GM18505 (cell line): ENCODE data around the gene GRIFIN.

ENCODE experiments used
- ATAC-seq: cut with Tn5 transposase; IDR thresholded peaks from one replicate; pipeline ENCODE4 v1.9.1; 2021; ENCODE audit not compliant: unreplicated experiment
- POLR2A ChIP-seq: IDR thresholded peaks from 4 replicates; pipeline ENCODE4 v1.6.1; 2011; ENCODE audit warnings: borderline replicate concordance; ENCODE audit not compliant: insufficient read depth, insufficient read length; ENCODE audit errors: extremely low read depth

GRIFIN gene

GRCh38 chr7:2440608-2441245, 35.5 kb downstream of the GRIFIN start:
- ATAC-seq: no peak
- no peak for TF ChIP-seq POLR2A

GRCh38 chr7:2438775-2439174, 37.4 kb downstream of the GRIFIN start:
- ATAC-seq: no peak
- no peak for TF ChIP-seq POLR2A

GRCh38 chr7:2438186-2438585, 38.0 kb downstream of the GRIFIN start:
- no peak for ATAC-seq
- no peak for TF ChIP-seq POLR2A

- TF ChIP-seq POLR2A: no peak
- no peak for ATAC-seq
Measured at GRCh38 chr7:2437537-2438148, 38.6 kb downstream of the GRIFIN start.

- no peak for ATAC-seq
Measured at GRCh38 chr7:2437136-2437535, 39.1 kb downstream of the GRIFIN start.

GRCh38 chr7:2436341-2437104, 39.7 kb downstream of the GRIFIN start:
- no peak for ATAC-seq
- TF ChIP-seq POLR2A: no peak

More at GRCh38 chr7:2437136-2437535, 39.1 kb downstream of the GRIFIN start:
- no peak for TF ChIP-seq POLR2A

- ATAC-seq: no peak
- no peak for TF ChIP-seq POLR2A
Measured at GRCh38 chr7:2435146-2435545, 41.1 kb downstream of the GRIFIN start.

GRCh38 chr7:2433713-2434550, 42.3 kb downstream of the GRIFIN start:
- ATAC-seq: no peak
- TF ChIP-seq POLR2A: no peak

GRCh38 chr7:2432910-2433712, 43.1 kb downstream of the GRIFIN start:
- no peak for ATAC-seq
- TF ChIP-seq POLR2A: no peak

GRCh38 chr7:2431260-2431867, 44.8 kb downstream of the GRIFIN start:
- TF ChIP-seq POLR2A: no peak
- no peak for ATAC-seq

- ATAC-seq: no peak
- no peak for TF ChIP-seq POLR2A
Measured at GRCh38 chr7:2425749-2426148, 50.4 kb downstream of the GRIFIN start.
